ENCODE measurements around the gene KIAA1328.
"Not testable (repeated sequence)": the region's sequence is repeated elsewhere in the genome, so short reads cannot be mapped to it uniquely, and the experiment has no call there.

Gene KIAA1328

DNA sequence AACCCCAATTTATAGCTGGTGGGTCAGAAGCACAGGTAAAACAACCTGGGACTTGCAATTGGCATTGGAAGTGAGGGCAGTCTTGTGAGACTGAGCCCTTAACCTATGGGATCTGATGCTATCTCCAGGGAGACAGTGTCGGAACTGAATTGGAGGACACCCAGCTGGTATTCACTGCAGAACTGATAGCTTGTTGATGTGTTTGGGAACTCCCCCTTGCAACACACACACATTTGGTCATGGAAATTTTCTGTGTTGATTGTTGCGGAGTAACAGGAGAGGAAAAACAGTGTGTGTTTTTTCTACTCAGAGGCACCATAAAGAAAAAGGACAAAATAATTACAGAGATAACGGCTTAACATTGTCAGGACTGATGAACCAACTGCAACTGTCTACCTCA lies 16.2 kb upstream of the KIAA1328 start:
- Histone ChIP-seq H3K9me3 (no peaks in the 10 kb centered on the region), H3K36me3 (no peaks in the 10 kb centered on the region), H3K4me3 (ENCODE audit: low read depth, low read length) (no peak overlapping the region), H3K4me1 (no peaks in the 10 kb centered on the region), H3K27me3 (no peaks in the 10 kb centered on the region)
- DNase-seq: no peak
- TF ChIP-seq, protein P1, sequence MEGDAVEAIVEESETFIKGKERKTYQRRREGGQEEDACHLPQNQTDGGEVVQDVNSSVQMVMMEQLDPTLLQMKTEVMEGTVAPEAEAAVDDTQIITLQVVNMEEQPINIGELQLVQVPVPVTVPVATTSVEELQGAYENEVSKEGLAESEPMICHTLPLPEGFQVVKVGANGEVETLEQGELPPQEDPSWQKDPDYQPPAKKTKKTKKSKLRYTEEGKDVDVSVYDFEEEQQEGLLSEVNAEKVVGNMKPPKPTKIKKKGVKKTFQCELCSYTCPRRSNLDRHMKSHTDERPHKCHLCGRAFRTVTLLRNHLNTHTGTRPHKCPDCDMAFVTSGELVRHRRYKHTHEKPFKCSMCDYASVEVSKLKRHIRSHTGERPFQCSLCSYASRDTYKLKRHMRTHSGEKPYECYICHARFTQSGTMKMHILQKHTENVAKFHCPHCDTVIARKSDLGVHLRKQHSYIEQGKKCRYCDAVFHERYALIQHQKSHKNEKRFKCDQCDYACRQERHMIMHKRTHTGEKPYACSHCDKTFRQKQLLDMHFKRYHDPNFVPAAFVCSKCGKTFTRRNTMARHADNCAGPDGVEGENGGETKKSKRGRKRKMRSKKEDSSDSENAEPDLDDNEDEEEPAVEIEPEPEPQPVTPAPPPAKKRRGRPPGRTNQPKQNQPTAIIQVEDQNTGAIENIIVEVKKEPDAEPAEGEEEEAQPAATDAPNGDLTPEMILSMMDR (IDR thresholded peaks at IDR 0.05; ENCODE audit: low read depth, low read length): no peak

DNA sequence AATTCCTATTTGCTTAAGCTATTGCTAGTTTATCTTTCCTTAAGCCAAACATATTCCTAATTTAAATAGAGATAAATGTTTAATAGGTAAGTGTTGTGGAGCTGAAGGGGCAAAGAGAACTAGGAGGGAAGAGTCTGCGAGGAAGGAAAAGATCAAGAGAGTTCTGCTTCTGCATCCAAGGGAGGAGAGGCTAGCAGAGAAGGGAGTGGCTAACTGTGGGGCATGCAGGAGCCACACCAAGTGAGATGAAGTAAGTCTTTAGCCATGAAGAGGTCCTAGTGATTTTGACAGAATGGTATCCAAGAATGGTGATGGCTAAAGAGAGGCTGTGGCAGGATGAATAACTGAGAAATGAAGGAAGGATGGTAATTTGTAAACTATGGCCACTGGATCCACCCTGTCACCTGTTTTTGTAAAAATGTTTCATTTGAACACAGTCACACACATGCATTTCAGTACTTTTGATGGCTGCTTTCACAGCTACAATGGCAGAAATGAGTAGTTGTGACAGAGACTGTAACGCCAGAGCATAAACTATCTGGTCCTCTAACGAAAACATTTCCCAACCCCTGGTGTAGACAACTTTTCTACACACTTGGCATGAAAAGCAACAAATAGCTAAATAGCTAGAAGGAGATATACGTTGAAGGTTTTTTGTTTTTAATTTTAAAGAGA lies 15.7 kb upstream of the KIAA1328 start:
- no peak overlapping the region for H3K4me3 ChIP-seq (ENCODE audit: low read depth, low read length)
- H3K27me3 ChIP-seq: no peaks in the 10 kb centered on the region
- no peaks in the 10 kb centered on the region for H3K4me1 ChIP-seq
- H3K36me3 ChIP-seq: no peaks in the 10 kb centered on the region
- no peak for DNase-seq
- no peaks in the 10 kb centered on the region for H3K9me3 ChIP-seq
- TF ChIP-seq, protein P1 (IDR thresholded peaks at IDR 0.05; ENCODE audit: low read depth, low read length): no peak

DNA sequence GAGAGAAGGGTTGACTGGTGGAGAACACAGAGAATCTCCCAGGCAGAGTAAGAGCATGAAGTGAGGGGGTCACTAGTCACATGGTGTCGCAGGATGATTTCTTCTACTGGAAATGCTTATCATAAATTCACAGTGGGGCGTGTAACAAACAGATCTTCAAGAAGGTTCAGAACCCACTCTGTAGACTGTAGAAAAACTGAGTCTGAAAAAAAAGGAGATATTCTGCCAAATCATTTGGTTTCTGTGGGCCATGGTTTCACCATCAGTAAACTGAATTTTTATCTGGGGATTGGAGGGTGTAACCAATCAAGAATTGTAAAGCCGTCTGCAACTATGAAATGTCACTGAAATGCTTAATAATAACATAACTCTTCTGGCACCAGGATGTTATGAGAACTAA lies 15.1 kb upstream of the KIAA1328 start:
- no peak for DNase-seq
- no peak overlapping the region for H3K4me3 ChIP-seq (ENCODE audit: low read depth, low read length)
- H3K36me3 ChIP-seq: no peaks in the 10 kb centered on the region

DNA sequence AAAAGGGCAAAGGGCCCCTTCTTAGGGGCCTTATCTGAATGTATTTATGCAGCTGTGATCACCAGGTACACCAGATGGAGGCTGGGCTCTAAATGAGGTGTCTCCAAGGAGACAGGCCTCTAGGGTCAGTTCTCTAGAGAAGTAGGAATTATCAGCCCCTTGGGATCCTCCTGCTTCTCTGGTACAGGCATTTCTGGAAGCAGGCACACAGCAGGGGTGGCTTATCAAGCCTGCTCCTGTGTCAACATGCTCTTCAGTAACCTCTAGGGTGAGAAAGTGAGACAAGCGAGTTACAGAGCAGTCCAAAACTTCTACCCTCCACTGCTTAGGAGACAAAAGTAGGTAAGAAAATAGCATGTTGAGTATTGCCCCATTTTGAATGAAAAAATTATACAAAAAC lies 13.9 kb upstream of the KIAA1328 start:
- Histone ChIP-seq H3K27me3 (no peaks in the 10 kb centered on the region), H3K36me3 (no peaks in the 10 kb centered on the region), H3K4me1 (no peaks in the 10 kb centered on the region), H3K9me3 (no peaks in the 10 kb centered on the region), H3K4me3 (ENCODE audit: low read depth, low read length) (no peak overlapping the region)
- TF ChIP-seq, protein P1 (IDR thresholded peaks at IDR 0.05; ENCODE audit: low read depth, low read length): no peak
- DNase-seq: peak; percentile 14

More for the DNA sequence above, 15.1 kb upstream of the KIAA1328 start:
- H3K9me3 ChIP-seq: no peaks in the 10 kb centered on the region
- H3K4me1 ChIP-seq: no peaks in the 10 kb centered on the region
- TF ChIP-seq, protein P1 (IDR thresholded peaks at IDR 0.05; ENCODE audit: low read depth, low read length): no peak
- H3K27me3 ChIP-seq: no peaks in the 10 kb centered on the region

DNA sequence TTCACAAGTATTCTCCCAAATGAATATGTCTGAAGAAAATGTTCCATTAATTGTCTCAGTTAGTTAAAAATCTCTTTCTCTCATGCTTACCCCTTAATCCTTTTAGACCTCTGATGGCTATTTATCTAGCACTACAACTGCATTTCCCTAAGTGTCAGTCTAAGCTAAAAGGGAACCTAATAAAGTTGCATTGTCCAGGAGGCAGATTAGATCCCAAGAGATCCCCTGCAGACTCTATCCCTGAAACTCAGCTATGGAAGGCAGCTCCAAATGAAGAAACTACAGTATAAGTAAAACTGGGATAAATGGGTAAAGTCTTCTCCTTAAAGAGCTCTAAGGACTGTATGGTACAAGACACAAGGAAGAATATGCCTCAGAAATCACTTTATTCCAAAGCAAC lies 12.8 kb upstream of the KIAA1328 start:
- H3K36me3 ChIP-seq: not testable (repeated sequence)

DNA sequence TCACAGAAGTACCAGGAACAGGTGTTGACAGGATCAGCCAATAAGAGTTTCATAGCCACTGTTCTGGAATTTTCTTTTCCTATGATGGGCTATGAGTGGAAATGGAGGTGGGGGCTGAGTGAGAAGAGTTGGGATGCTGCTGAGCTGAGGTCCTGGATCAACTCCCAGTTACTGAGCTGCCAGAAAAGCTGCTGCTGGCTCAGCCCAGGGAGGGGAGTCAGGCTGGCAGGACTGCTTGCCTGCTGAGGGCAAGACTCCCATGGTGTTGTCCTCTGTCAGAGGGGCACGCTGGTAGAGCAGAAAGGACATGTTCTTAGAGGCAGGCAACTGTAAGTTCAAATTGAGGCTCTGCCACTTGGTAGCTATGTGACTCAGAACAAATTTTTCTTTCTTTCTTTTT lies 11.9 kb upstream of the KIAA1328 start:
- no peaks in the 10 kb centered on the region for H3K27me3 ChIP-seq
- no peak for DNase-seq
- no peaks in the 10 kb centered on the region for H3K4me1 ChIP-seq
- no peaks in the 10 kb centered on the region for H3K9me3 ChIP-seq
- H3K36me3 ChIP-seq: no peaks in the 10 kb centered on the region
- TF ChIP-seq, protein P1 (IDR thresholded peaks at IDR 0.05; ENCODE audit: low read depth, low read length): no peak
- no peak overlapping the region for H3K4me3 ChIP-seq (ENCODE audit: low read depth, low read length)

More for the DNA sequence above, 12.8 kb upstream of the KIAA1328 start:
- not testable (repeated sequence) for H3K4me1 ChIP-seq; H3K27me3 ChIP-seq; H3K4me3 ChIP-seq (ENCODE audit: low read depth, low read length); H3K9me3 ChIP-seq; DNase-seq

All from BE2C (cell line).